NCI-H2227 (cell line): ENCODE data around the gene NHLH1.
A peak's percentile ranks its signal among the peaks of the same experiment; 100 is the strongest.

Source experiments
- DNase-seq: peaks from one replicate; lab custom pipeline; 2025; ENCODE audit not compliant: unreplicated experiment; lab: John Stamatoyannopoulos, UW

The NHLH1 gene

GRCh38 chr1:160358073-160358472 lies 8.8 kb upstream of the NHLH1 start:
- DNase-seq = no peak

- DNase-seq = no peak
Measured at GRCh38 chr1:160359559-160360226, 7.2 kb upstream of the NHLH1 start.

- DNase-seq = no peak
Measured at GRCh38 chr1:160360227-160360695, 6.6 kb upstream of the NHLH1 start.

- no peak for DNase-seq
Measured at GRCh38 chr1:160361199-160361598, 5.7 kb upstream of the NHLH1 start.

GRCh38 chr1:160361814-160362167 lies 5.1 kb upstream of the NHLH1 start:
- DNase-seq = no peak

GRCh38 chr1:160362168-160362957 lies 4.5 kb upstream of the NHLH1 start:
- peak; percentile 49 for DNase-seq

GRCh38 chr1:160363010-160363409 lies 3.9 kb upstream of the NHLH1 start:
- no peak for DNase-seq

- no peak for DNase-seq
Measured at GRCh38 chr1:160363951-160364735, 2.7 kb upstream of the NHLH1 start.

GRCh38 chr1:160365325-160365724 lies 1.5 kb upstream of the NHLH1 start:
- no peak for DNase-seq

GRCh38 chr1:160367516-160367900 lies 637 bp downstream of the NHLH1 start:
- no peak for DNase-seq

GRCh38 chr1:160367934-160368923 lies 1.4 kb downstream of the NHLH1 start:
- no peak for DNase-seq

- DNase-seq = no peak
Measured at GRCh38 chr1:160369087-160369486, 2.2 kb downstream of the NHLH1 start.

GRCh38 chr1:160370561-160371345 lies 3.9 kb downstream of the NHLH1 start:
- DNase-seq = no peak

GRCh38 chr1:160371346-160371631 lies 4.4 kb downstream of the NHLH1 start:
- no peak for DNase-seq

GRCh38 chr1:160371756-160372155 lies 4.9 kb downstream of the NHLH1 start:
- no peak for DNase-seq

- no peak for DNase-seq
Measured at GRCh38 chr1:160373696-160374095, 6.8 kb downstream of the NHLH1 start.

- DNase-seq = peak; percentile 10
Measured at GRCh38 chr1:160374306-160375110, 7.6 kb downstream of the NHLH1 start.

GRCh38 chr1:160375788-160376524 lies 9.1 kb downstream of the NHLH1 start:
- no peak for DNase-seq
